PC-3 (cell line): ENCODE measurements around the gene KATNAL1.

Experiments used
- CTCF ChIP-seq: fragments of 300-600 bp; sonication (generic); conservative IDR thresholded peaks from 2 replicates; pipeline ENCODE4 v1.5.1; 2017; ENCODE audit warnings: antibody characterized with exemption, low read depth, mild to moderate bottlenecking, low read length
- EZH2 ChIP-seq: fragments of 300-600 bp; sonication (generic); IDR thresholded peaks from one replicate; pipeline ENCODE4 v1.6.1; 2017; ENCODE audit warnings: antibody characterized with exemption, mild to moderate bottlenecking, low read length; ENCODE audit not compliant: unreplicated experiment
- EZH2phosphoT487 ChIP-seq: fragments of 300-600 bp; sonication (generic); IDR thresholded peaks from 2 replicates; pipeline ENCODE4 v1.6.1; 2018; ENCODE audit warnings: mild to moderate bottlenecking, antibody characterized with exemption, low read length, borderline replicate concordance

GRCh38 chr13:30153545-30154426, 153.6 kb downstream of the KATNAL1 start:
- TF ChIP-seq CTCF (no peak), EZH2 (no peak), EZH2phosphoT487 (no peak)
